Parathyroid adenoma (tissue), 2 donors: Measurements from ENCODE around the gene TMEM14C.

ENCODE experiments used
- H2AFZ ChIP-seq: fragments of 300-600 bp; sonication (generic); one replicate; pipeline ENCODE4 v1.7.0; 2017; ENCODE audit warnings: antibody characterized with exemption, mild to moderate bottlenecking
- H3K27ac ChIP-seq: fragments of 300-600 bp; sonication (generic); one replicate; pipeline ENCODE4 v1.7.0; 2017
- H3K27me3 ChIP-seq: fragments of 300-600 bp; sonication (generic); one replicate; pipeline ENCODE4 v1.7.0; 2017; ENCODE audit warnings: low read length; ENCODE audit not compliant: control insufficient read depth, insufficient read depth
- H3K36me3 ChIP-seq: fragments of 300-600 bp; sonication (generic); one replicate; pipeline ENCODE4 v1.7.0; 2017; ENCODE audit warnings: low read length; ENCODE audit not compliant: control insufficient read depth, insufficient read depth
- H3K4me1 ChIP-seq: fragments of 300-600 bp; sonication (generic); one replicate; pipeline ENCODE4 v1.7.0; 2017; ENCODE audit warnings: control low read depth
- H3K4me2 ChIP-seq: fragments of 300-600 bp; sonication (generic); one replicate; pipeline ENCODE4 v1.7.0; 2017; ENCODE audit warnings: low read length
- H3K4me3 ChIP-seq: fragments of 300-600 bp; sonication (generic); one replicate; pipeline ENCODE4 v1.7.0; 2017; ENCODE audit warnings: low read depth, low read length
- H3K79me2 ChIP-seq: fragments of 300-600 bp; sonication (generic); one replicate; pipeline ENCODE4 v1.7.0; 2017; ENCODE audit warnings: control low read depth
- H3K9ac ChIP-seq: fragments of 300-600 bp; sonication (generic); one replicate; pipeline ENCODE4 v1.7.0; 2017; ENCODE audit warnings: mild to moderate bottlenecking
- H3K9me3 ChIP-seq: fragments of 300-600 bp; sonication (generic); one replicate; pipeline ENCODE4 v1.7.0; 2017; ENCODE audit warnings: low read length; ENCODE audit not compliant: control insufficient read depth
- CTCF ChIP-seq: fragments of 300-600 bp; sonication (generic); IDR thresholded peaks from one replicate; pipeline ENCODE4 v1.7.0; 2017; ENCODE audit warnings: antibody characterized with exemption, mild to moderate bottlenecking
- donor health status: primary hyperparathyroidism.

TMEM14C gene

GRCh38 chr6:10695086-10695657 lies 27.7 kb upstream of the TMEM14C start:
- no peak for TF ChIP-seq CTCF
- Histone ChIP-seq H3K79me2 (peaks cover 12% of the 10 kb centered on the region), H3K27ac (peak overlapping the region; percentile 98), H3K27me3 (no peaks in the 10 kb centered on the region), H2AFZ (peak overlapping the region; percentile 79), H3K4me1 (peaks cover 14% of the 10 kb centered on the region), H3K4me2 (peak overlapping the region; percentile 95), H3K36me3 (no peaks in the 10 kb centered on the region), H3K9me3 (no peaks in the 10 kb centered on the region), H3K9ac (no peak overlapping the region), H3K4me3 (peak overlapping the region; percentile 82)

GRCh38 chr6:10696655-10697054 lies 26.2 kb upstream of the TMEM14C start:
- Histone ChIP-seq H3K4me3 (no peak overlapping the region), H3K36me3 (no peaks in the 10 kb centered on the region), H3K4me2 (no peak overlapping the region), H3K9me3 (no peaks in the 10 kb centered on the region), H3K4me1 (peaks cover 14% of the 10 kb centered on the region), H3K79me2 (peaks cover 12% of the 10 kb centered on the region), H2AFZ (no peak overlapping the region), H3K9ac (no peak overlapping the region), H3K27me3 (no peaks in the 10 kb centered on the region), H3K27ac (no peak overlapping the region)
- TF ChIP-seq CTCF, result no peak

DNA sequence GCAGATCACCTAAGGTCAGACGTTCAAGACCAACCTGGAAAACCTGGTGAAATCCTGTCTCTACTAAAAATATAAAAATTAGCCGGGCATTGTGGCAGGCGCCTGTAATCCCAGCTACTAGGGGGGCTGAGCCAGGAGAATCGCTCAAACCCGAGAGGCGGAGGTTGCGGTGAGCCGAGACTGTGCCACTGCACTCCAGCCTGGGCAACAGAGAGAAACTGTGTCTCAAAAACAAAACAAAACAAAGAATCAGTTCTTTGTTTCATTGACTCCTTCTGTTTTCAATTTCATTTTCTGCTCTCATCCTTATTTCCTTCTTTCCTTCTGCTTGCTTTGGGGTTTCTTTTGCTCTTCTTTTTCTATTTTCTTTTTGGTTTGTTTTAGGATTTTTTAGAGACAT lies 8.9 kb upstream of the TMEM14C start:
- Histone ChIP-seq H3K27me3 (no peaks in the 10 kb centered on the region), H3K4me3 (no peak overlapping the region), H3K79me2 (no peaks in the 10 kb centered on the region), H3K27ac (no peak overlapping the region), H3K9ac (no peak overlapping the region), H2AFZ (no peak overlapping the region), H3K4me2 (no peak overlapping the region), H3K9me3 (no peaks in the 10 kb centered on the region), H3K4me1 (no peaks in the 10 kb centered on the region), H3K36me3 (no peaks in the 10 kb centered on the region)
- no peak for TF ChIP-seq CTCF

DNA sequence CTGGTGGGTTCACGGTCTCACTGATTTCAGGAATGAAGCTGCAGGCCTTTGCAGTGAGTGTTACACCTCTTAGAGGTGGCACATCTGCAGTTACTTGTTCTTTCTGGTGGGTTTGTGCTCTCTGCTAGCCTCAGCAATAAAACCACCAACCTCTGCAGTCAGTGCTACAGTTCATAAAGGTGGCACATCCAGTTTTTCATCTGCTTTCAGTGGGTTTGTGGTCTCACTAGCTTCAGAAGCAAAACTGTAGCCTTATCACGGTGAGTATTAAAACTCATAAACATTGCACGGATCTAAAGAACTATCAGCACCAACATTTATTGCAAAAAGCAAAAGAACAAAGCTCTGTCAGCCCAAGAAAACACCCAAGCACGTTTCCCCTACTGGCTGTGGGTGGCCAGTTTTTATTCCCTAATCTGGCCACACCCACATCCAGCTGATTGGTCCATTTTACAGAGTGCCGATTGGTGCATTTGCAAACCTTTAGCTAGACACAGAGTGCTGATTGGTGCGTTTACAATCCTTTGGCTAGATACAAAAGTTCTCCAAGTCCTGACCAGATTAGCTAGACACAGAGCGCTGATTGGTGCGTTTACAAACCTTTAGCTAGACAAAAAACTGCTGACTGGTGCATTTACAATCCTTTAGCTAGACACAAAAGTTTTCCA lies 3.4 kb upstream of the TMEM14C start:
- Histone ChIP-seq H3K4me1 (peaks cover 8% of the 10 kb centered on the region), H3K36me3 (no peaks in the 10 kb centered on the region), H3K79me2 (peaks cover 5% of the 10 kb centered on the region), H3K4me2 (no peak overlapping the region), H3K9ac (no peak overlapping the region), H3K27me3 (no peaks in the 10 kb centered on the region), H3K9me3 (no peaks in the 10 kb centered on the region), H3K4me3 (no peak overlapping the region), H3K27ac (peak overlapping the region; percentile 64), H2AFZ (peak overlapping the region; percentile 88)
- no peak for TF ChIP-seq CTCF

DNA sequence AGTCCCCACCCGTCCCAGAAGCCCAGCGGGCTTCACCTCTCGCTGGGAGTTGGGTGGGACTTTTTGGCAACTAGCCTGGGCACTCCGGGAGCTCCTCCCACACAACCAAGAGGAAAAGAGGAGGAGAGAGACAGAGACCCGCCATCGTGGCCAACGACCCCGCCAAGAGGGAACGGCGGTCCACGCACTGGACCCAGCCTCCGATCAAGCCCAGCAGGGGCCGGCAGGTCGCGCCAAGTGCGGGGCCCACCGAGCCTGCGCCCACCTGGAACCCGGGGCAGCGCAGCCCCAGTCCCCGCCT lies 3.0 kb upstream of the TMEM14C start:
- Histone ChIP-seq H2AFZ (peak overlapping the region; percentile 88), H3K36me3 (no peaks in the 10 kb centered on the region), H3K9me3 (no peaks in the 10 kb centered on the region), H3K4me3 (no peak overlapping the region), H3K27me3 (no peaks in the 10 kb centered on the region), H3K27ac (peak overlapping the region; percentile 64), H3K4me2 (no peak overlapping the region), H3K9ac (no peak overlapping the region), H3K4me1 (peaks cover 9% of the 10 kb centered on the region), H3K79me2 (peaks cover 5% of the 10 kb centered on the region)
- no peak for TF ChIP-seq CTCF
